Measurements from ENCODE around the gene RASL11A.

DNA sequence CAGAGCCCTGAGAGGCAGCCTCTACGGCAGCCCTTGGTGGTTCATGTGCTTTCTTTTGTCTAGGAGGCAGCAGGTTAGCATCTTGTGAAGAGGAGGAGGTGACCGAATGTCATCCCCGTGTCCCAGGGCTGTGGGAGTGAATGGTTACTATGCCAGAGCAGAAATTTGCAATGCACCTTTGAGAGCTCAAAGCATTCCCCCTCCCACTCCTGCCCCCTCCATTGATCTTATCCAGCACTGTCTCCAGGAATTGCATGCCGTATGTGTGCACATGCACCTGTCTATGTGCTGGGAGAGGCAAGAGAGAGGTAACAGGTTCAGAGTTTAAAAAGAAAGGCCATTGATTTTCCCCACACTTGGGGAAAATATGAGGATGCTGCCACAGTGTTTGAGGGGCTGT lies 10.2 kb downstream of the RASL11A start:
- TF ChIP-seq CTCF (IDR thresholded peaks at IDR 0.05; ENCODE audit: poor library complexity) (no peak), EZH2phosphoT487 (IDR thresholded peaks at IDR 0.05; ENCODE audit: low read depth, severe bottlenecking, unreplicated experiment) (no peak), EZH2 (IDR thresholded peaks at IDR 0.05; ENCODE audit: borderline replicate concordance) (no peak)
